HG03460 (cell line): ENCODE measurements around the gene LIPG.
"Not testable (repeated sequence)": the region's sequence is repeated elsewhere in the genome, so short reads cannot be mapped to it uniquely, and the experiment has no call there.

Experiments used
- ATAC-seq: cut with Tn5 transposase; IDR thresholded peaks from one replicate; pipeline ENCODE4 v1.9.1; 2021; ENCODE audit not compliant: unreplicated experiment

Gene LIPG

DNA sequence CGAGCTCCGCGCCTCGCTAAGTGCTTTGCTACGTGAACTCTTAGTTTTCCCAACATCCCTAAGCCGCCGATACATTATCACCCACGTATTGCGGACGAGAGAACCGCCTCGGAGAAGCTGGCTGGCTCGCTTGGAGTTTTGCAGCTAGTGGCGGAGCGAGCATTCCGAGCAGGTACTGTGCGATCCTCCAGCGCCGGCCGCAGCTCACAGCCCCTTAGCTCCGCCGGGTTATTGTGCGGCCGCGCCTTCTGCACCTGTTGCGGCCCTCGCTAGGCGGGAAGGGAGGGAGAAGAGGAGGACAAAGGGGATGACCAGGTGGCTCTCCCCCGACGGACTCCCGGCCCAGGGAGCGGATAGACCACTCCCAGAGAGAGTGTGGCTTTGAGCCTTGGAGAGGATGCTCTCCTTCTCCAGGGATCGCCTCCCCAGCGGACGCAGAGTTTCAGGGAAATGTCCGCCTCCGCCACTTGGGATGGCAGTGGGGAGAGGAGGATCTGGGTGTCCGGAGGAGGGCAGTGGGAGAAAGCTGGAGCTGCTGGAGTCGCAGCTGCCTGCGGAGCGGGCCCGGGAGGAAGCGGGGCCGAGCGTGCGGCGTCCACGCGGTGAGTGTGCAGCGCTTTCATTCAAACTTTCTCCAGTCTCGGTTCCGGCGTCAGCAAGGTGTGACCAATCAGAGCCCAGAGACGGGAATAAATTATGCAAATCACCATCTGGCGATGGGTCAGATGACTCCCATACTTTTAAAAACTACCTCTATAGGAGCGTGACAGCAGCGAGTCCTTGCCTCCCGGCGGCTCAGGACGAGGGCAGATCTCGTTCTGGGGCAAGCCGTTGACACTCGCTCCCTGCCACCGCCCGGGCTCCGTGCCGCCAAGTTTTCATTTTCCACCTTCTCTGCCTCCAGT is at the start of gene LIPG:
Gene LIPG (plus strand): TSS at position 769 of the 905 bp plus-strand sequence. CDS start 252 bp downstream, outside the sequence.
- peak; percentile 68 for ATAC-seq

DNA sequence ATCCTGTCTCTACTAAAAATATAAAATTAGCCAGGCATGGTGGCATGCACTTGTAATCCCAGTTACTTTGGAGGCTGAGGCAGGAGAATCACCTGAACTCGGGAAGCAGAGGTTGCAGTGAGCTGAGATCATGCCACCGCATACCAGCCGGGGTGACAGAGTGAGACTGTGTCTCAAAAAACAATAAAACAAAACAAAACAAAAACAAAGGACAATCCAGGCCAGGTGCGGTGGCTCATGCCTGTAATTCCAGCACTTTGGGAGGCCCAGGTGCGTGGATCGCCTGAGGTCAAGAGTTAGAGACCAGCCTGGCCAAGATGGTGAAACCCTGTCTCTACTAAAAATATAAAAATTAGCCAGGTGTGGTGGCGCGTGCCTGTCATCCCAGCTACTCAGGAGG is 49.0 kb upstream of the LIPG start:
- not testable (repeated sequence) for ATAC-seq

DNA sequence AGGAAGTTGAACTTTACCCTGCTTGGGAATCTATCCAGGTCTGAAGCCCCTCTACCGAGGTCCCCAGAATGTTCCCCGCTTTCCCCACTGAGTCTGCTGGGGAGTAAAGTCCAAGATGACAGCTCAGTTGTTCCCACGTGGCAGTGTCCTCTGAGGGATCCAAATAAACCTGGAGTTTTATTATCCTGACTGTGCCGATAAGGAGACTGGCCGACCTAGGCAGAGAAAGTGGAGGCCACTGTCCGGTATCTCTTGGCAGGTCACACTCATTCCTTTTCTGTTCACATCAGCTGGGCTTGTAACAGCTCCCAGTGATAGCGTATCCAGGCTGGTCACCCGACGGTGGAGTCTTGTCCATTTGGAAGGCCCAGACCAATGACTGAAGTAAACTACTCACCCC is 47.3 kb upstream of the LIPG start:
- ATAC-seq, result no peak

DNA sequence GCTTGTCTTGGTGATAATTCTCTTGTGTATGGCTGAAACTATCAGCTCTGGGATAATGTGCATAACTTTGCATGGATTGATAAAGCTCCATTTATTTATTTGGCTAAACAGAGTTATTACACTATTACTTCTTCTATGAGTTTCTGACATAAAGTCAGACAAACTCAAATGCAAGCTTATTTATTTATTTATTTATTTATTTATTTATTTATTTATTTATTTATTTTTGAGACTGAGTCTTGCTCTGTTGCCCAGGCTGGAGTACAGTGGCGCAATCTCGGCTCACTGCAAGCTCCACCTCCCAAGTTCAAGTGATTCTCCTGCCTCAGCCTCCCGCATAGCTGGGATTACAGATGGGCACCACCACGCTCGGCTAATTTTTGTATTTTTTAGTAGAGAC is 46.9 kb upstream of the LIPG start:
- ATAC-seq, result not testable (repeated sequence)

DNA sequence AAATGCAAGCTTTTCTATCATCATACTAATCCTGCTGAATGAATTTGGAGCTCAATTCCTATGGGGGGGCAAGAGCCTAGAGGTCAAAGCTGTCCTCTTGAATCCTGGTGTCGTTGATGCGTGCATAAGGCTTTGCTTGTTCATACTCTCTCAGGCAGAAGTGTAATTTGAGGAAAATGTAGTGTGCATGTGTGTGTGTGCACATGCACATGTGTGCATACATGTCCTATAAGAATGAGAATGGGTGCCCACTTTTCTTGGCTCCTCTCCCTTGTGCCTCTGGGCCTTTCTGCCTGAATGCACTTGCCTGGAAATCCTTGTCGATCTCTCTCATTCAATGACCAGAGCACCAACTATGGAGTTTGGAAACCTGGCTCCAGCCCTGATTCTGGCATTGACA is 46.3 kb upstream of the LIPG start:
- ATAC-seq, result no peak

DNA sequence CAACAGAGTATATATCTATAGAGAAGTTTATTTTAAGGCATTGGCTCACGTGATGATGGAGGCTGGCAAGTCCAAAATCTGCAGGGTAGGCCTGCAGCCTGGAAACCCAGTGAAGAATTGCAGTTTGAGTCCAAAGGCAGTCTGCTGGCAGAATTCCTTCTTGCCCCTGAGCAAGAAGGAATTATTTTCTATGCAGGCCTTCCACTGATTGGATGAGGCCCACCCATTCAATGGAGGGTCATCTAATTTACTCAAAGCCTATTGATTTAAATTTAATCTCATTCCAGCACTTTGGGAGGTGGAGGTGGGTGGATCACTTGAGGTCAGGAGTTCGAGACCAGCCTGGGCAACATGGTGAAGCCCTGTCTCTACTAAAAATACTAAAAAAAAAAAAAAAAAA is 44.4 kb upstream of the LIPG start:
- ATAC-seq, result no peak

DNA sequence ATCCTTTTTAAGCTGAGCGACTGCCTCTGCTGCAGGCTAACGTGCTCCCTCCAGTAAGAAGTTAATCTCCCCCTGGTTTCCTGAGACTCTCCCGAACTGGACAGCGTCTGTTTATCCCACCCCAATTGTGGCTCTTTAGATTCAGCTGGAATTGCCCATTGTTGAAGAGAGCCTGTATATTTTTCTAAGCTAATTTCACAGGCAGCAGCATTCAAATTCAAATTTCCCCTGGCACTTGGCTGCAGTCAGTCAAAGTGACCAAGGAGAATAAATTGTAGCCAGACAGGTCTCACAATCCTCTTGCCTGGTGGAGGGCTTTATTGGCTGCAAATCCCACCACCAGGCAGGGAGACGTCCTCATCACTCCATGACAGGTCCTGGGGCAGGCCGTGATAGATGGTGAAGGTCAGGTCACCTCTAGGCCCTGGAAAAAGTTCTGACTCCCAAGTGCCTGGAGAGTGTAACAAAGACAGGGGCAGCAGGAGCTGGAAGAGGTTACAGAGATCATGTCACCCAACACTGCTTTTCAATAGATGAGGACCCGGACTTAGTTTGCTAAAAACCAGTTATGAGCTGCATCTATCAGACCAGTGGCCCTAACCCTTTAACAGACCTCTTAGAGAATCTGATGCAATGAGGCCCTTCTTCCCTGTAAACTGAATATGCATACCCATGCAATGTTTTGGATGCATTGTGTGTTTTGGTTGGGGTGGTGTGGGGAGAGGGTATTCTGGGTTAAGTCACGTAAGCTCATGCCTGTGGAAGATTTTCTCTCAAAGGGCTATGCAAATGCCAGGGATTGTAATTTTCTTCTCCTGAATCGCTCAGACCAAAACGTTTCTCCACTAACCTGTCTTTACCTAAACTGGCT is 42.5 kb upstream of the LIPG start:
- no peak for ATAC-seq

DNA sequence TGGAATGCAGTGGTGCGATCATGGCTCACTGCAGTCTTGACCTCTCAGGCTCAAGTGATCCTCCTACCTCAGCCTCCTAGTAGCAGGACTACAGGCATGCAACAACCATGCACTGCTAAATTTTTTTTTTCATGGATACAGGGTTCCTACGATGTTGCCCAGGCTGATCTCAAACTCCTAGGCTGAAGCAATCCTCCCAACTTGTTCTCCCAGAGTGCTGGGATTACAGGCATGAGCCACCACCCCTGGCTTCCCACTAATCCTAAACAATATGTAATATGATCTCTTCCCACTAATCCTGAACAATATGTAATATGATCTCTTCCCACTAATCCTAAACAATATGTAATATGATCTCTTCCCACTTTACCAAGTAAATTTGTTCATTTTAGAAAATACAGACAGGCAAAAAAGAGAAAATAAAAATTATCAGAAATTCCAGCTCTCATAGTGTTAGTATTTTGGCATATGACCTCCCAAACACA is 41.2 kb upstream of the LIPG start:
- ATAC-seq, result no peak

DNA sequence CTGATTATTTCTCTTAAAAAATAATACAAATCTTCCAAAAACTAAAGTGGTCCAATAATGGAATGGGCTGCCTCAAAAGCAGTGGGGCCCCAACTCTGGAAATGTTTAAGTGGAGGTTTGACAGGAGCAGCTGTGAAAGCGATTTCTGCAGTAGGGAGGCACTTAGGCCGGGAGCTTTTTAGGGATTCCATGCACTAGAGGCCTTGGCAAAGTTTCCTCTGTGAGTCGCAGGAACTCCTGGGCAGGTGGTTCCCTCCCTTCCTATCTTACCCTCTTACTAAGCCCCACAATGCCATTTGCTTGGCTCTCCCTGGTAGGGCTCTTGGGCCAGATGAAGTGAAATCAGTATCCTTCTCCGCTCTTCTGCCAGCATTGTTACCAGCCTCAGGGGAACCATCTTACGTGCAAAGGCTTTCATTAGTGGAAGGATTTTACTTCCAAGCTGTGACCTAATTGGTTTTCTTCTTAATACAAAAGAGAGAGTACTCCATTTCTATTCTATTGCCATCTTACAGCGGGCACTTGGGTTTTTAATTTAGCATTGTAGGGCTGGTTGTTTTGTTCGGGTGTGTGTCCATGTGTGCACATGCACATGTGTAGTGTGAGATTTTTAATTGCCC is 40.5 kb upstream of the LIPG start:
- no peak for ATAC-seq

DNA sequence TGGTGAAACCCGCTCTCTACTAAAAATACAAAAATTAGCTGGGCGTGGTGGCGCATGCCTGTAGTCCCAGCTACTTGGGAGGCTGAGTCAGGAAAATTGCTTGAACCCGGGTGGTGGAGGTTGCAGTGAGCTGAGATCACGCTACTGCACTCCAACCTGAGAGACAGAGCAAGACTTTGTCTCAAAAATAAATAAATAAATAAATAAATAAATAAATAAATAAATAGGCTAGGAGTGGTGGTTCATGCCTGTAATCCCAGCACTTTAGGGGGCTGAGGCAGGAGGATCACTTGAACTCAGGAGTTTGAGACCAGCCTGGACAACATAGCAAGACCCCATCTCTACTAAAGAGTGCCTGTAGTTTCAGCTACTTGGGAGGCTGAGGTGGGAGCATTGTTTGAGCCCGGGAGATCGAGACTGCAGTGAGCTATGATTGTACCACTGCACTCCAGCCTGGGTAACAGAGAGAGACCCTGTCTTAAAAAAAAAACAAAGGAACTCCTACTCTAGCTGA is 38.2 kb upstream of the LIPG start:
- not testable (repeated sequence) for ATAC-seq

DNA sequence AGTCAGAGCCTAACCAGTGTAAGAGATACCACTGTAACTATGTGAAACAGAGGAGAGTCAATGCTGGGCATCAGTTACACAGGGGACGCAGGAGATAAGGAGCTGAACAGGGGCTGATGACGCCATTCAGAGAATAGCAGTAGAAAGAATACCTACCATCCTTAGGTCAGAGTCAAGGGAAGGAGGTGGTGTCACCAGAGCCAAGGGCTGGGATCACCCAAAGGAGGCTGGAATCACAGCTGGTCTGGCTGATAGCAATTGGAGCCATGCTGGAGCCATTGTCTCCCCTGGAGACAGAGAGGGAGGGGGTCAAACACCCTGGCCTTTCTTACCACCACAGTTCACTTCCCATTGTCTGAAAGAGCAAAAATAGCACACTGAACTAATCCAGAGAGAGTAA is 37.5 kb upstream of the LIPG start:
- ATAC-seq, result no peak

DNA sequence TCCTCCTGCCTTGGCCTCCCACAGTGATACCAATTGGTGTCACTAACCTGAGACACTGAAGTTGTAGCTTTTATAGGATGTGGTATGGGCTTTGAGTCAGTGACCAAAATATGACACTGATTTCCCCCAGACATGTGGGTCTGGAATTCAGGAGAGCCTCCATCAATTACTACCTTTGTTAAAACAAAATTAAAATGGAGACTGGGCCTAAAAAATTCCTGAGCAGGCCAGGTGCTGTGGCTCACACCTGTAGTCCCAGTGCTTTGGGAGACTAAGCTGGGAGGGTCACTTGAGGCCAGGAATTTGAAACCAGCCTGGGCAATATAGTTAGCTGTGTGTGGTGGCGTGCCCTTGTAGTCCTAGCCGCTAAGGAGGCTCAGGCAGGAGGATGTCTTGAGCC is 36.9 kb upstream of the LIPG start:
- no peak for ATAC-seq

DNA sequence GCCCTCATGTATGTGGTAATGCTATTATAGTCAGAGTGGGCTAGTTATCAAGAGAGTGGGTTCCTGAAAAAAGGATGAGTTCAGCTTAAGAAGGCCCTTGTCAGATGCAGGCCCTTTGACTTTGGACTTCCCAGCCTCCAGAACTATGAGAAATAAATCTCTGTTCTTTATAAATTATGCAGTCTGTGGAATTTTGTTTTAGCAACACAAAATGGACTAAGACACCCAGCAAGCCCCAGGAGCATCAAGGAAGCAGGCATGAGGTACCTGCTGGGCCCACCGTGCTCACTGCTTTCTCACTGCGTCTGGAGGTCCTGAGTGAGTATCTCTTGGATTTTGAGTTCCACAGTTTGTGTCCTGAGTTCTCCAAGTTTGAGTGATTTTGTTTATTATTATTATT is 35.9 kb upstream of the LIPG start:
- ATAC-seq, result no peak

DNA sequence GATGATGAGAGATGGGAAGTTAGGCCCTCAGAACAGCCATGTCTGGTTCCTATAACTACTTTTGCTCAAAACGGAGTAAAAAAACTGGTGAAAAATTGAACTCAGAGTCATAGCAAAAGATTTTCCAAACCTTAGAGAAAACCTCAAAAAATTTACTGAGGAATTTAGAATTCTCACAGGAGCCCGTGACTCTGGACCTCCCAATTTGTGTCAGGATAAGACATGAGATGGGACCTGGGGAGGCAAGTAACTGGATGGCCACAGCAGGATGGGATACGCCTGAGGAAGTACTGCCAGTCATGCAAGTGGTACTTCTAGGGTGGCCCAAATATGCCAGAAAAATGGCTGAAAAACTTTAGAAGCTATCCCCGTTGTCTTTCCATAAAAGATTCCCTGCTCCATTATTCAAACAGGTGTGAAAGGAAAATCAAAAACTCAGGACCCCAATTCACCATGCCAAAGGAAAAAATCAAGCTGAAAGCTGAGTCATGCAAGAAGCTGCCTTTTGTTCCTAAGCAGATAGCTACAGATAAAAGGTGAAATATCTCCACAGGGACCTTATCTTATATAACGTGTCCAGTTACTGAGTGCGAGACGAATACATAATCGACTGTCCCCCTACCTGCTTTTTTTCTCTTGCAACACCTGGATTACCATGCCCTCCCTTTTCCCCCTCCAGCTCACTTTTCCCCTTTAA is 34.1 kb upstream of the LIPG start:
- no peak for ATAC-seq

DNA sequence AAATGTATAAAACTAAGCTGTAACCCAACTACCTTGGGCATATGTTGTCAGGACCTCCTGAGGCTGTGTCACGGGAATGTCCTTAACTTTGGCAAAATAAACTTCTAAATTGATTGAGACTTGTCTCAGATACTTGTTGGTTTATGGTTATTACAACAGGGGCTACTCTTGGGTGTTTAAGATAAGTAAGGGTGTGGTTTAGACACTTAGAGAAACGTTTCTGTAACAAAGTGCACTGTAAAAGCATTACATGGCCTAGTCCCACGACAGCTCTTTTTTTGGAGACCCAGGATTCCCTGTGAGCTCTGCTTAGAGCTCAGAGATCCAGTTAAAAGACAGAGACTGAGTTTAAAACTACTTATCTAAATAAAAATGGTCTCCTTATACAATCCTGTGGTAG is 32.3 kb upstream of the LIPG start:
- ATAC-seq, result no peak

DNA sequence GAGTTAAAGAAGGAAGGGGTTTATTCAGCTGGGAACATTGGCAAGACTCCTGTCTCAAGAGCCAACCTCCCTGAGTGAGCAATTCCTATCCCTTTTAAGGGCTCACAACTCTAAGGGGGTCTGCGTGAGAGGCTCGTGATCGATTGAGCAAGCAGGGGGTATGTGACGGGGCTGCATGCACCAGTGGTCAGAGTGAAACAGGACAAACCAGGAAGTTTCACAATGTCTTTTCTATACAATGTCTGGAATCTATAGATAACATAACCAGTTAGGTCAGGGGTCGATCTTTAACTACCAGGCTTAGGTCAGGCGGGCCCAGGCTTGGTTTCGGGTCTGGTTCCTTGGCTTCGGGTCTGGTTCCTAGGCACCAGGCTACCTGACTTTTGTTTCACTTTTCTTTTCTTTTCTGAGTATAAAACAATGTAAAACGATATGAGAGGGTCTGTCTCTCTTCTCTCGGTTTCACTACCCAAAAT is 30.1 kb upstream of the LIPG start:
- no peak for ATAC-seq

DNA sequence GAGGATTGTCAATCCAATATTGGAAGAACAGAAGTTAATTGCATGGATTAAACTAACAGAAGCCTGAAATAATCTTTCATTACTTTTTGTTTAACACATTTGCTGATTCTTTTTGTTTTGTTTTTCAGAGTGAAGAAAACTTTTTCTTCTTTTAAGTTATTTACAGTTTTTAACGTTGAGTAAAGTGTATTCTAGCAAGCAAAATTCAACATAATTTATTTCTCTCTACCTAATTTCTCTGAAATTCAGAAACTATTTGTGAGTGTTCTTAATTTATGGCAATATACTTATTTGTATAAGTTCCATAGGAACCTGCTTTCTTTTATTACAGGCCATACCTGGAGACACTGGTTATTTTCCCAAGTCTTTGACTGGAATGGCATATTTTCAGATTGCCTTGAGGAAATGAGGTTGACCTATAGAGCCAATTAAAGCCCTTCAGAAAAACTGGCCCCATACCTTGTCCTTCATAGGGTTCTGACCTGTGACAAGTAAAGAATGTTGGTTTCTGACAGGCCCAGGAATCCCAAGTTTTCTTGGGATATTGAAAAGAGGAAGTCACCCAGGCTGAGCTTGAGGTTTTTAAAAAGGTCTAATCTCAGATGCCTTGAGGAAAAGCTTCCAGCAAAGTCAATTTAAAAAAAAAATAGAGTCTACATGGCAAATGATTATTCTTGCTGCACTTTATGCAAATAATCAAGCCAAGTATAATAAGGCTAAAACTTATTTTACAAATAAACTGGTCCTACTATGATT is 26.8 kb upstream of the LIPG start:
- ATAC-seq, result no peak

DNA sequence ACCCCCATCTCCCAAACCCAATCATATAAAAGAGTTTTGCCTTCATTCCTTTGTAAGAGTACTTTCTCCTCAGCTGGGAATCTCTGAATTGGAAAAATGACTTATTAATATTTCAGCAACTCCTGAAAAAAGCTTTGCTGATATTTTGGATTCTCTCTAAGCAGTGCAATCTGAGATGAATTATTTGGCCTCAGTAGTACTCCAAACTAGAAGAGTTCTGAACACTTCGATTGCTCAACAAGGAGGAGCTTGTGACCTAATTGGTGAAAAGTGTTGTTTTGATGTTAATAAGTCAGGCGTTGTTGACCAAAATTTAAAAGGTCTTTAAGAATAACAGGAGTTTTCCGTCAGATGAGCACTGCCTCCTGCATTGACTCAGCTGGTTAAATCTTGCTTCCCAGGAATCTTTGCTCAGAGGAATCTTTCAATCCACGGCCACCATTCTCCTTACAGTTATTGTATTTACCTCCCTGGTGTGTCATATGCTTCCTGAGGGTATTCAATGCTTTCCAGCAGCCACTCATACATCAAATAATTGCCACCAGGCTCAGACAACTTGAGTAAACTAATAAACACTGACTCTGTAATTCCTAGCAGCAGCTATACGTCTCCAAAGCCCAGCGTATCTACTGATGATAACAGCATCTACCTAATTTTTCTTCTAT is 24.5 kb upstream of the LIPG start:
- ATAC-seq, result no peak

DNA sequence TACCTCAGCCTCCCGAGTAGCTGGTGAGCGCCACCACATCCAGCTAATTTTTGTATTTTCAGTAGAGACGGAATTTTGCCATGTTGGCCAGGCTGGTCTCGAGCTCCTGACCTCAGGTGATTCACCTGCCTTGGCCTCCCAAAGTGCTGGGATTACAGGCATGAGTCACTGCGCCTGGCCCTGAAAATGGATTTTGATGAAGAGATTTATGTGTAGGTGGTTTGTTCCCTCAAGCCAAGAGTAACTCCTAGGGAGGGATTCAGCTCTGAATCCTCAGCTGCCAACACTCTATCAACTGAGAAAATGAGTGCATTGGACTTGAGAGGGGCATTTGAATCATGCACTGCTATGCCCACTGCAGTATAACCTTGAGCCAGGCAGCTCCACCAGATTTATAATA is 17.5 kb upstream of the LIPG start:
- ATAC-seq, result no peak
